ENCODE results near the gene SLC6A9. TPM values are rescaled to one million over a fixed set of nuclear protein-coding genes. Genes with fewer than 3 reads are reported as not detected.

Gene SLC6A9
- total and polyA plus RNA-seq, 2 of the 8 experiments (the other 6 are each of a cell fraction or from before 2014, with no cell fraction given) = 20.2 to 24.2 TPM

DNA sequence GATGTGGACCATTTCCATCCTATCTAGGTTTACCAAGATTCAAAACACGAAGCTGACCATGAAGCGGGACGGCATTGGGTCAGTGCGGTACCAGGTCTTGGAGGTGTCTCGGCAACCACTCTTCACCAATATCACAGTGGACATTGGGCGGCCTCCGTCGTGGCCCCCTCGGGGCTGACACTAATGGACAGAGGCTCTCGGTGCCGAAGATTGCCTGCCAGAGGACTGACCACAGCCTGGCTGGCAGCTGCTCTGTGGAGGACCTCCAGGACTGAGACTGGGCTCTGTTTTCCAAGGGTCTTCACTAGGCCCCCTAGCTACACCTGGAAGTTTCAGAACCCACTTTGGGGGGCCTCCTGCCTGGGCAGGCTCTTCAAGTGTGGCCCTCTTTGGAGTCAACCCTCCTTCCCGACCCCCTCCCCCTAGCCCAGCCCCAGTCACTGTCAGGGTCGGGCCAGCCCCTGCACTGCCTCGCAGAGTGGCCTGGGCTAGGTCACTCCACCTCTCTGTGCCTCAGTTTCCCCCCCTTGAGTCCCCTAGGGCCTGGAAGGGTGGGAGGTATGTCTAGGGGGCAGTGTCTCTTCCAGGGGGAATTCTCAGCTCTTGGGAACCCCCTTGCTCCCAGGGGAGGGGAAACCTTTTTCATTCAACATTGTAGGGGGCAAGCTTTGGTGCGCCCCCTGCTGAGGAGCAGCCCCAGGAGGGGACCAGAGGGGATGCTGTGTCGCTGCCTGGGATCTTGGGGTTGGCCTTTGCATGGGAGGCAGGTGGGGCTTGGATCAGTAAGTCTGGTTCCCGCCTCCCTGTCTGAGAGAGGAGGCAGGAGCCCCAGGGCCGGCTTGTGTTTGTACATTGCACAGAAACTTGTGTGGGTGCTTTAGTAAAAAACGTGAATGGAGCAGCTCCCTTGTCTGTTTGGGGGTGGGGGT, 40.7 kb downstream of the SLC6A9 start:
- Histone ChIP-seq H3K4me3 (ENCODE audit: extremely low read depth in 1 of 4, insufficient read depth in 2 of 4, low read depth in 3 of 4, low read length in 4 of 4) (peak overlapping the region; percentile 48 to 72 (median 64)), H3K23me2 (ENCODE audit: low read depth, low read length) (peaks cover 12% of the 10 kb centered on the region; the same call in 1 of the 2 replicates), H2BK12ac (ENCODE audit: low read depth, low read length) (no peak overlapping the region), H3K4me2 (ENCODE audit: insufficient read depth in 1 of 2, low read depth in 2 of 2, low read length in 2 of 2) (peak overlapping the region; percentile 92 to 96), H2AFZ (ENCODE audit: low read length) (no peak overlapping the region), H4K20me1 (replicated peaks in 1 of 2; ENCODE audit: control insufficient read depth in 1 of 2, insufficient read depth in 2 of 2, low read length in 2 of 2) (peaks cover 0 to 4% of the 10 kb centered on the region in 2 experiments), H2BK15ac (ENCODE audit: low read length) (no peak overlapping the region), H3K14ac (ENCODE audit: insufficient read length) (no peak overlapping the region), H3K79me1 (ENCODE audit: low read depth, low read length) (no peaks in the 10 kb centered on the region), H2BK20ac (ENCODE audit: low read length) (no peak overlapping the region), H2BK120ac (replicated peaks; ENCODE audit: low read depth, low read length) (no peak overlapping the region), H3K9ac (replicated peaks in 1 of 4; ENCODE audit: extremely low read depth in 1 of 4, low read depth in 3 of 4, low read length in 3 of 4) (peak overlapping the region in 1 of 4 experiments; percentile 20; a peak in 2 of 7 replicates), H3K27me3 (replicated peaks in 1 of 4; ENCODE audit: control insufficient read depth in 3 of 4, extremely low read depth in 1 of 4, insufficient read depth in 3 of 4, low read length in 3 of 4) (no peaks in the 10 kb centered on the region), H4K5ac (ENCODE audit: insufficient read length, low read depth, low read length) (no peak overlapping the region), H2AK5ac (ENCODE audit: low read depth, low read length) (no peak overlapping the region), H4K91ac (replicated peaks; ENCODE audit: insufficient read length, low read length) (no peak overlapping the region), H3K56ac (replicated peaks; ENCODE audit: insufficient read length, low read depth, low read length) (no peak overlapping the region), H3K9me3 (ENCODE audit: insufficient read depth in 2 of 2, low read depth in 1 of 2, low read length in 1 of 2) (no peaks in the 10 kb centered on the region), H3K27ac (ENCODE audit: low read depth, low read length) (no peak overlapping the region), H3K79me2 (ENCODE audit: control insufficient read depth in 1 of 2, insufficient read depth in 2 of 2, low read length in 2 of 2) (no peaks in the 10 kb centered on the region), H3K4me1 (replicated peaks in 1 of 4; ENCODE audit: control insufficient read depth in 3 of 4, insufficient read depth in 4 of 4, low read length in 3 of 4) (peaks cover 0 to 5% (median 4%) of the 10 kb centered on the region in 4 experiments; a peak in 5 of 7 replicates), H3K36me3 (ENCODE audit: control insufficient read depth in 2 of 4, insufficient read depth in 4 of 4, low read length in 3 of 4) (peaks cover 0 to 6% (median 3%) of the 10 kb centered on the region in 4 experiments; a peak in 3 of 8 replicates), H3K4ac (replicated peaks; ENCODE audit: insufficient read length, low read depth, low read length) (no peak overlapping the region), H3K23ac (ENCODE audit: insufficient read length) (no peak overlapping the region), H4K8ac (ENCODE audit: extremely low read depth, insufficient read depth, low read length) (no peak overlapping the region; the same call in 1 of the 2 replicates), H3K18ac (ENCODE audit: extremely low read depth, low read length) (peak overlapping the region; percentile 48; the same call in 1 of the 2 replicates), H2BK5ac (ENCODE audit: low read depth, low read length) (peak overlapping the region; percentile 88; the same call in 1 of the 2 replicates)
- 74% methylated on average over 19 of the region's 19 CpGs; no CpG with 5 or more reads in 1 of the 2 experiments for WGBS, 2 experiments (ENCODE audit: extremely low coverage in 1 of 2, insufficient coverage in 1 of 2, insufficient read length in 1 of 2, insufficient replicate concordance in 2 of 2, low coverage in 1 of 2, low lambda C conversion rate in 2 of 2, missing lambda C conversion rate in 1 of 2)
- FAIRE-seq (no peak), DNase-seq (ENCODE audit: low read depth in 1 of 2, low spot score in 2 of 2) (no peak)
- POLR2A ChIA-PET (ENCODE audit: partially characterized antibody) = interaction anchor here (0.6 to 13.6 kb wide), 9 partner anchors 9 to 337 kb away, joined by 3 to 189 read pairs (median 7); partner anchors contain the start of genes ATP6V0B, B4GALT2, DPH2 and SLC6A9
- TF ChIP-seq JUND (IDR thresholded peaks at IDR 0.05; ENCODE audit: low read length) (no peak), POLR2AphosphoS5 (IDR thresholded peaks at IDR 0.05; ENCODE audit: low read depth, low read length) (peak; percentile 25; the same call in 1 of the 2 replicates)
- CTCF ChIA-PET (ENCODE audit: partially characterized antibody) = interaction anchor here (0.7 to 21.8 kb wide), 9 partner anchors 14 to 395 kb away, joined by 3 to 478 read pairs (median 15); partner anchors contain the start of gene ATP6V0B

Data from H1 (cell line).